Measurements from ENCODE around the gene DNAH14.

- TF ChIP-seq YY1 (IDR thresholded peaks at IDR 0.05; ENCODE audit: insufficient read depth, insufficient read length), result no peak
- TF ChIP-seq ZNF274 (IDR thresholded peaks at IDR 0.05; ENCODE audit: low read depth, low read length), result no peak
- no peak for TF ChIP-seq SUZ12 (IDR thresholded peaks at IDR 0.05; ENCODE audit: extremely low read depth, insufficient read depth, insufficient read length)
These were observed 518.8 kb downstream of the DNAH14 start for GRCh38 chr1:225448146-225448805.

Measured in NT2/D1 (cell line).